CD4-positive, alpha-beta T cell treated with Interferon alpha-2 for 1 hour (primary cell): ENCODE results near the gene MRPL21.
"Not testable (repeated sequence)": the region's sequence is repeated elsewhere in the genome, so short reads cannot be mapped to it uniquely, and the experiment has no call there.

Source experiments
- DNase-seq, 2 donors: peaks; one replicate each; pipeline ENCODE4 v3.0.0-alpha.2; 2020 to 2022

MRPL21 gene

DNA sequence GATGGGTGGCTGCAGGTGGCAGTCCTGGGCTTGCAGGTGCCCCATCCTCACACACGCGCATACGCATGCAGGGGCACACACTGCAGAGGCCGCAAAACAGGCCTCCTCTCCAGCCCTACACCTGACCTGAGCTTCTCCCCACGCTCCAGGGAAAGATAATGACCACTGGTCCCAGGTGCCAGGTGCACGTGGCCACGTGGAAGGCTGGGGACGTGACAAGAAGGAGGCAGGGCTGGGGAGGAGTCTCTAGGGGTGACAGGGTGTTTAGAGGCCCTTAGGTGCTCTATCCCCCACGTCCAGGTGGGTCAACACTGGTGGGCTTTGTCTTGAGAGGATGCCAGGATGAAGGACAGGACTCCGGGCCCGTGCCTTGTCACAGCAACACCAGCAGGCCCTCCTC is 38.4 kb downstream of the MRPL21 start:
- DNase-seq: no peak

- DNase-seq: no peak
These were observed 39.9 kb downstream of the MRPL21 start for GRCh38 chr11:68863553-68864265.

- DNase-seq: no peak
These were observed 41.2 kb downstream of the MRPL21 start for GRCh38 chr11:68862421-68862820.

GRCh38 chr11:68859123-68859522 is 44.5 kb downstream of the MRPL21 start:
- DNase-seq: no peak

GRCh38 chr11:68857037-68857586 is 46.5 kb downstream of the MRPL21 start:
- DNase-seq: no peak

- not testable (repeated sequence) for DNase-seq
These were observed 47.1 kb downstream of the MRPL21 start for GRCh38 chr11:68856425-68857030.

DNA sequence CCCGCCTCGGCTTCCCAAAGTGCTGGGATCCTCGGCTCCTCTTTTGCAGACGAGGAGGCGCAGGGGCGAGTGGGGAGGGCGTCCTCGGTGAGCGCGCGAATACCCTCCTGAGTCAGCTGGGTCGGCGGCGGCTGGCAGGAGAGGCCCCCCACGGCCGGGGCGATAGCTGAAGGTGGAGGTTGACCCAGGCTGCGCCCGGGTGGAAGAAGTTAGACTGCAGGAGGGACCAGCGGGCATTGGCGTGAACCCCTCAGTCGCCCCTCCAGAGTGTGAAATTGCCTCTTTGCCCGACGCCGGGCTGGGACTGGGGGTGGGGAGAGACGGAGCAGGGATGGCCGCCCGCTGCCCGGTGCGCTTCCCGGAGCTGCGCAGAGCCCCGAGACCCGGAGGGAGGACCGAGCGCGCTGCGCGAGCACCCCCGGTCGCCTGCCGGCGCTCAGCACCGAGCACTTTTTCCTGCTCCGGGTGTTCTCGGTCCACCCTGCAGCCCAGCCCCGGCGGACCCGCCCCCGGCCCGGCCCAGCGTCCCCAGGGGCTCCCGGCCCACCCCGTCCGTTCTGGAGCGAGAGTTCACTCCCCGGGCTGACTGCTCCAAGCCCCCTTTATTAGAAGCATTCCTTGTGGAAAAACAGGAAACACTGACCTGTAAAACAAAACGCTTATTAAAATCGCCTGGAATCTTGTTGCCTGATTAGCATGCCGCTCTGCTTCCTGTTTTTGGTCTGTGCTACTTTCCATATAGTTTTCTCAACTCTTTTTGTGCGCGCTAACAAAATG is 48.2 kb downstream of the MRPL21 start:
- DNase-seq: peak; percentile 29 to 44

DNA sequence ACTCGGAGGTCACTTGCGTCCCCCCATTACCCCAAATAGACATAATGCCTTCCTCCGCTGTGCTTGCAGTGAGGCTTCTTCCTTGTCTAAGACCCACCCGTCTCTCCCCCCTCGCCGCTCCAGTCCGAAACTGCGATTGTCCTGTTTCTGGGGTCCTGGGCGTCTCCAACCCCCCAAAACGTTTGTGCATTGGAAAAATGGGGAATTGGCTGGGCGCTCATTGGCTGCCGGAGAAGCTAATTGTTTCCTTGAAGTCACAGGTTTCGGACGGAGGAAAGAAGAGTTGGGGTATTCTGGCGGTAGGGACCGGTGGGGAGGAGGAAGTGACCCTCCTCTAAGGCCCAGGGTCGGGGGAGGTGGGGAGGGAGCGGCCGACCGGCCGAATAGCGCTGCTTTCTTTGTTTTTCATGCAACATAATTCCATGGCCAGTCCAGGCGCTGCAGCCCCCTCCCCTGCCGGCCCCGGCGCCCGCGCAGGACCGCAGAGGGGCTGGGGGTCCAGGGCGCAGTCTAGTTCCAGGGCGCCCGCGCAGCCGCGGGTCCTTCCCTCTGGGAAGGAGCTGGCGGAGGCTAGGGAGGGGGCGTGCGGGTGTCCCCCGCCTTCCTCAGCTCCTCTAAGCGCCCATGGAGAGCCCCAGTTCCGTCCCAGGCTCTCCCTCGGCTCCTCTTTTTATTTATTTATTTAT is 49.2 kb downstream of the MRPL21 start:
- DNase-seq: no peak

GRCh38 chr11:68852628-68853027 is 51.0 kb downstream of the MRPL21 start:
- no peak for DNase-seq

GRCh38 chr11:68848429-68848828 is 55.2 kb downstream of the MRPL21 start:
- DNase-seq: no peak

DNA sequence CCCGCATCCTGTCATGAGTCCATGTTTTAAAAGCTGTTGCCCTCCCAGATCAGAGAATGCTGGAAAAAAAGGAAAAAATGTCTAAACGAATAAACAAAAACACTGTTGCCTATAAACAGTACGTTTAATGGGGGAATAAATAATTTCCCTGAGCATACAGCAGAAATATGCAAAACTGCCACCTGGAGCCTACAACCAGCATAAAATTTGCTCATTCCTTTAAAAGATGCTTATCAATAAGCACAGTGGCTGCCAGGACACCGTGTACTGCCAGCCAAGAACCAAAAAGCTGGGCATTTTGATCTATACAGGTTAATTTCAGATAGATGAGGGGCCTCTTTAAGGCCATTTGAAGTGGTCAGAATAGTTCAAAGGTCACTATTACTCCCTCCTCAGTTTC is 56.2 kb downstream of the MRPL21 start:
- DNase-seq: no peak

- DNase-seq: no peak
These were observed 58.2 kb downstream of the MRPL21 start for GRCh38 chr11:68845351-68846002.

- DNase-seq: no peak
These were observed 58.8 kb downstream of the MRPL21 start for GRCh38 chr11:68844801-68845200.

- DNase-seq: no peak
These were observed 59.3 kb downstream of the MRPL21 start for GRCh38 chr11:68844376-68844775.

- DNase-seq: peak; percentile 69 to 80
These were observed 59.8 kb downstream of the MRPL21 start for GRCh38 chr11:68843703-68844312.

GRCh38 chr11:68843052-68843561 is 60.5 kb downstream of the MRPL21 start:
- DNase-seq: peak in 1 of 2 donors; percentile 61

GRCh38 chr11:68842427-68843051 is 61.1 kb downstream of the MRPL21 start:
- DNase-seq: no peak

GRCh38 chr11:68841718-68842426 is 61.8 kb downstream of the MRPL21 start, which contains the start of gene CPT1A:
CPT1A (minus strand) TSS chr11:68841916; CDS start chr11:68815474, 26,442 bp downstream.
- DNase-seq: peak; percentile 67 to 78
